H1 (cell line): ENCODE data around the gene ACOT7. TPM values are rescaled to one million over a fixed set of nuclear protein-coding genes. Genes with fewer than 3 reads are reported as not detected.

Source experiments
- CTCF ChIA-PET: fragments of 300-600 bp; sonication (Branson Sonifier 250); formaldehyde crosslinking; loops from one replicate; lab custom pipeline; 2021; ENCODE audit not compliant: partially characterized antibody; lab: Charles Lee
- POLR2A ChIA-PET: fragments of 300-600 bp; sonication (Branson Sonifier 250); formaldehyde crosslinking; loops from one replicate; lab custom pipeline; 2021; ENCODE audit warnings: inconsistent platforms; ENCODE audit not compliant: partially characterized antibody; lab: Charles Lee
- DNase-seq, 2 experiments: peaks; one replicate each; pipeline versions ENCODE4 v3.0.0 to v3.0.0-alpha.2; 2010 to 2022; ENCODE audit warnings: low spot score in 2 of 2, low read depth in 1 of 2, mixed read lengths in 1 of 2
- FAIRE-seq: peaks from 2 replicates; lab custom pipeline; 2011; peaks lifted over from hg19 to GRCh38; lab: Jason Lieb, UNC
- H2AFZ ChIP-seq: 2 replicates; pipeline ENCODE4 v1.8.1; 2012; ENCODE audit warnings: low read length, inconsistent platforms
- H2AK5ac ChIP-seq: 2 replicates; pipeline ENCODE4 v1.6.1; 2013; ENCODE audit warnings: low read depth, low read length
- H2BK120ac ChIP-seq: replicated peaks from 2 replicates; pipeline ENCODE3; 2013; ENCODE audit warnings: low read depth, low read length, inconsistent platforms
- H2BK12ac ChIP-seq: 2 replicates; pipeline ENCODE4 v1.6.1; 2013; ENCODE audit warnings: low read depth, low read length
- H2BK15ac ChIP-seq: 2 replicates; pipeline ENCODE4 v1.6.1; 2013; ENCODE audit warnings: low read length
- H2BK20ac ChIP-seq: 2 replicates; pipeline ENCODE4 v1.6.1; 2013; ENCODE audit warnings: low read length
- H2BK5ac ChIP-seq: 2 replicates; pipeline ENCODE4 v1.6.1; 2013; ENCODE audit warnings: low read depth, low read length
- H3K14ac ChIP-seq: 2 replicates; pipeline ENCODE4 v1.6.1; 2013; ENCODE audit warnings: inconsistent platforms; ENCODE audit not compliant: insufficient read length
- H3K18ac ChIP-seq: 2 replicates; pipeline ENCODE4 v1.6.1; 2013; ENCODE audit warnings: low read length; ENCODE audit errors: extremely low read depth
- H3K23ac ChIP-seq: 2 replicates; pipeline ENCODE4 v1.6.1; 2013; ENCODE audit warnings: inconsistent platforms; ENCODE audit not compliant: insufficient read length
- H3K23me2 ChIP-seq: 2 replicates; pipeline ENCODE4 v1.6.1; 2013; ENCODE audit warnings: low read depth, low read length
- H3K27ac ChIP-seq: 2 replicates; pipeline ENCODE4 v1.6.1; 2011; ENCODE audit warnings: low read depth, low read length, inconsistent platforms
- H3K27me3 ChIP-seq, 4 experiments: replicated peaks in 1 of 4; 1 replicate in 1 of 4; 2 replicates in 3 of 4; pipeline versions ENCODE4 v1.6.1 to v1.8.1; 2011 to 2013; ENCODE audit warnings: low read length in 3 of 4, mild to moderate bottlenecking in 3 of 4, inconsistent platforms in 2 of 4, mixed read lengths in 2 of 4, moderate library complexity in 1 of 4; ENCODE audit not compliant: control insufficient read depth in 3 of 4, insufficient read depth in 3 of 4; ENCODE audit errors: extremely low read depth in 1 of 4
- H3K36me3 ChIP-seq, 4 experiments: 2 replicates each; pipeline versions ENCODE4 v1.6.1 to v1.8.1; 2011 to 2013; ENCODE audit warnings: mild to moderate bottlenecking in 4 of 4, low read length in 3 of 4, moderate library complexity in 2 of 4, control low read depth in 1 of 4, inconsistent platforms in 1 of 4; ENCODE audit not compliant: insufficient read depth in 4 of 4, control insufficient read depth in 2 of 4
- H3K4ac ChIP-seq: replicated peaks from 2 replicates; pipeline ENCODE3; 2013; ENCODE audit warnings: low read length, low read depth, mixed read lengths, inconsistent platforms; ENCODE audit not compliant: insufficient read length
- H3K4me1 ChIP-seq, 4 experiments: replicated peaks in 1 of 4; 1 replicate in 1 of 4; 2 replicates in 3 of 4; pipeline versions ENCODE4 v1.6.1 to v1.8.1; 2011 to 2013; ENCODE audit warnings: low read length in 3 of 4, inconsistent platforms in 2 of 4, mixed read lengths in 1 of 4; ENCODE audit not compliant: insufficient read depth in 4 of 4, control insufficient read depth in 3 of 4
- H3K4me2 ChIP-seq, 2 experiments: 2 replicates each; pipeline versions ENCODE4 v1.6.1 to v1.8.1; 2011 to 2013; ENCODE audit warnings: low read depth in 2 of 2, low read length in 2 of 2, control low read depth in 1 of 2, inconsistent platforms in 1 of 2, mild to moderate bottlenecking in 1 of 2; ENCODE audit not compliant: insufficient read depth in 1 of 2
- H3K4me3 ChIP-seq, 4 experiments: fragments of 200-600, 300-600 bp in 1 of 4; sonication (generic), shearing (Covaris generic), sonication (Bioruptor Twin) in 1 of 4; 2 replicates each; pipeline versions ENCODE4 v1.5.1 to v1.8.1; 2011 to 2016; ENCODE audit warnings: low read length in 4 of 4, low read depth in 3 of 4, control low read depth in 2 of 4, inconsistent platforms in 2 of 4, mild to moderate bottlenecking in 2 of 4, mixed read lengths in 1 of 4, moderate library complexity in 1 of 4; ENCODE audit not compliant: insufficient read depth in 2 of 4; ENCODE audit errors: extremely low read depth in 1 of 4
- H3K56ac ChIP-seq: replicated peaks from 2 replicates; pipeline ENCODE3; 2013; ENCODE audit warnings: low read depth, mild to moderate bottlenecking, mixed read lengths, low read length, inconsistent platforms; ENCODE audit not compliant: insufficient read length
- H3K79me1 ChIP-seq: 2 replicates; pipeline ENCODE4 v1.6.1; 2013; ENCODE audit warnings: low read depth, low read length, control low read depth
- H3K79me2 ChIP-seq, 2 experiments: 2 replicates each; pipeline versions ENCODE4 v1.6.1 to v1.8.1; 2012 to 2013; ENCODE audit warnings: low read length in 2 of 2, mild to moderate bottlenecking in 2 of 2, inconsistent platforms in 1 of 2; ENCODE audit not compliant: insufficient read depth in 2 of 2, control insufficient read depth in 1 of 2
- H3K9ac ChIP-seq, 4 experiments: replicated peaks in 1 of 4; 1 replicate in 1 of 4; 2 replicates in 3 of 4; pipeline versions ENCODE4 v1.6.1 to v1.8.1; 2011 to 2013; ENCODE audit warnings: low read depth in 3 of 4, low read length in 3 of 4, control low read depth in 2 of 4, mild to moderate bottlenecking in 2 of 4, moderate library complexity in 2 of 4, inconsistent platforms in 1 of 4; ENCODE audit errors: extremely low read depth in 1 of 4
- H3K9me3 ChIP-seq, 2 experiments: 2 replicates each; pipeline versions ENCODE4 v1.6.1 to v1.8.1; 2012 to 2013; ENCODE audit warnings: mild to moderate bottlenecking in 2 of 2, moderate library complexity in 2 of 2, control low read depth in 1 of 2, inconsistent platforms in 1 of 2, low read depth in 1 of 2, low read length in 1 of 2, mixed read lengths in 1 of 2; ENCODE audit not compliant: insufficient read depth in 2 of 2
- H4K20me1 ChIP-seq, 2 experiments: replicated peaks in 1 of 2; 2 replicates each; pipeline versions ENCODE3 to v1.8.1; 2011 to 2013; ENCODE audit warnings: inconsistent platforms in 2 of 2, low read length in 2 of 2, mild to moderate bottlenecking in 1 of 2; ENCODE audit not compliant: insufficient read depth in 2 of 2, control insufficient read depth in 1 of 2
- H4K5ac ChIP-seq: 2 replicates; pipeline ENCODE4 v1.6.1; 2013; ENCODE audit warnings: low read length, low read depth, mixed read lengths, inconsistent platforms; ENCODE audit not compliant: insufficient read length
- H4K8ac ChIP-seq: 2 replicates; pipeline ENCODE4 v1.8.0; 2013; ENCODE audit warnings: mild to moderate bottlenecking, moderate library complexity, low read length, inconsistent platforms; ENCODE audit not compliant: insufficient read depth; ENCODE audit errors: extremely low read depth
- H4K91ac ChIP-seq: replicated peaks from 2 replicates; pipeline ENCODE3; 2013; ENCODE audit warnings: low read length, mixed read lengths, inconsistent platforms; ENCODE audit not compliant: insufficient read length
- ASH2L ChIP-seq: fragments of 200-600, 300-600 bp; sonication (generic); IDR thresholded peaks from one replicate; pipeline ENCODE4 v1.7.1; 2017; ENCODE audit warnings: low read length
- ATF3 ChIP-seq: IDR thresholded peaks from 2 replicates; pipeline ENCODE4 v1.6.1; 2011; ENCODE audit warnings: low read depth, mild to moderate bottlenecking, low read length; ENCODE audit not compliant: insufficient read depth
- CBX8 ChIP-seq: fragments of 300-800, 300-1000 bp; sonication (generic); IDR thresholded peaks from 2 replicates; pipeline ENCODE4 v1.7.1; 2016; ENCODE audit warnings: low read depth, low read length, borderline replicate concordance
- CREB1 ChIP-seq: IDR thresholded peaks from 2 replicates; pipeline ENCODE4 v1.6.1; 2012; ENCODE audit warnings: inconsistent platforms
- E2F6 ChIP-seq: IDR thresholded peaks from 2 replicates; pipeline ENCODE4 v1.6.1; 2012; ENCODE audit warnings: inconsistent platforms
- JUND ChIP-seq: IDR thresholded peaks from 2 replicates; pipeline ENCODE4 v1.6.1; 2011; ENCODE audit warnings: mild to moderate bottlenecking, improper control_type of control experiment, low read length
- KDM4A ChIP-seq: IDR thresholded peaks from one replicate; pipeline ENCODE4 v1.7.1; 2012; ENCODE audit warnings: low read depth, mild to moderate bottlenecking, moderate library complexity, low read length, inconsistent platforms; ENCODE audit not compliant: severe bottlenecking
- KDM5A ChIP-seq: fragments of 200-600 bp; IDR thresholded peaks from 2 replicates; pipeline ENCODE4 v1.7.1; 2012; ENCODE audit warnings: mild to moderate bottlenecking, low read length, inconsistent platforms, mixed read lengths
- RFX5 ChIP-seq: IDR thresholded peaks from 2 replicates; pipeline ENCODE4 v1.6.1; 2011; ENCODE audit warnings: low read depth, low read length, improper control_type of control experiment, borderline replicate concordance
- SIRT6 ChIP-seq: IDR thresholded peaks from one replicate; pipeline ENCODE4 v1.7.1; 2012; ENCODE audit warnings: low read length, inconsistent platforms
- SIX5 ChIP-seq: IDR thresholded peaks from 2 replicates; pipeline ENCODE4 v1.6.1; 2011; ENCODE audit warnings: mild to moderate bottlenecking, low read depth, low read length
- WGBS, 2 experiments: shearing (Covaris generic) in 1 of 2; methylation state at CpG; one replicate each; pipeline versions ENCODE4 v1.1.6 to v1.1.7; 2013 to 2015; ENCODE audit warnings: low lambda C conversion rate in 2 of 2, mixed read lengths in 2 of 2, inconsistent platforms in 1 of 2, low coverage in 1 of 2, missing lambda C conversion rate in 1 of 2; ENCODE audit not compliant: insufficient replicate concordance in 2 of 2, insufficient coverage in 1 of 2, insufficient read length in 1 of 2; ENCODE audit errors: extremely low coverage in 1 of 2, missing lambda C conversion rate in 1 of 2; 5-methylcytosine and 5-hydroxymethylcytosine counted together
- polyA plus RNA-seq, 7 experiments: library from polyadenylated mRNA; depleted of rRNA in 3 of 7; stranded (reverse) in 5 of 7; unstranded in 2 of 7; fragments of >200 nt in 5 of 7; fragments of 200-250 nt in 2 of 7; gene quantifications; 1 replicate in 5 of 7; 2 replicates in 1 of 7; 4 replicates in 1 of 7; pipeline versions ENCODE4 v1.2.1 to v1.2.3, GENCODE V29; 2011 to 2013; ENCODE audit warnings: missing spikeins in 2 of 7, mixed read lengths in 2 of 7
- total RNA-seq: library from RNA; stranded (reverse); fragmentation: NEBNext Ultra II Directional; extraction: Animal tissue kit (Norgen Biotek cat#: 25700); gene quantifications from 2 replicates; pipeline ENCODE4 v1.2.1, GENCODE V29; 2021

The ACOT7 gene
- total and polyA plus RNA-seq, 2 of the 8 experiments (the other 6 are each of a cell fraction or from before 2014, with no cell fraction given): 151 to 214 TPM

- CTCF ChIA-PET: interaction anchor here (0.9 to 17.6 kb wide), 8 partner anchors 13 to 98 kb away, joined by 3 to 280 read pairs (median 4); no protein-coding TSS in a partner anchor
- Histone ChIP-seq H2BK20ac (no peak overlapping the region), H3K36me3 (no peaks in the 10 kb centered on the region), H3K23ac (no peak overlapping the region), H3K9ac (no peak overlapping the region), H2BK120ac (no peak overlapping the region), H4K5ac (no peak overlapping the region), H4K20me1 (peaks cover 12 to 20% of the 10 kb centered on the region in 2 experiments), H2BK15ac (no peak overlapping the region), H3K18ac (no peak overlapping the region; the same call in 1 of the 2 replicates), H3K27ac (no peak overlapping the region), H2BK12ac (no peak overlapping the region), H4K8ac (no peak overlapping the region), H3K9me3 (no peaks in the 10 kb centered on the region), H3K23me2 (peaks cover 7% of the 10 kb centered on the region; the same call in 1 of the 2 replicates), H3K4me2 (peak overlapping the region; percentile 67 to 70), H3K4me1 (peaks cover 0 to 13% (median 3%) of the 10 kb centered on the region in 4 experiments; a peak in 6 of 7 replicates), H3K4me3 (peak overlapping the region; percentile 45 to 86 (median 50)), H2BK5ac (no peak overlapping the region), H4K91ac (no peak overlapping the region), H2AFZ (no peak overlapping the region), H3K79me1 (no peaks in the 10 kb centered on the region), H3K27me3 (peaks cover 0 to 20% (median 13%) of the 10 kb centered on the region in 4 experiments; a peak in 3 of 7 replicates), H2AK5ac (no peak overlapping the region), H3K56ac (no peak overlapping the region), H3K14ac (no peak overlapping the region), H3K4ac (no peak overlapping the region), H3K79me2 (no peaks in the 10 kb centered on the region)
- POLR2A ChIA-PET: interaction anchor here (0.8 to 2.8 kb wide), 2 partner anchors 10 to 213 kb away, joined by 3 to 16 read pairs; no protein-coding TSS in a partner anchor
- DNase-seq (peak in 1 of 2 experiments; percentile 91), FAIRE-seq (no peak)
- WGBS, 2 experiments: 27% methylated on average over 22 of the region's 46 CpGs; no CpG with 5 or more reads in 1 of the 2 experiments
- TF ChIP-seq SIX5 (no peak), KDM5A (no peak), CBX8 (no peak), ASH2L (no peak), CREB1 (peak; percentile 92), ATF3 (no peak), JUND (peak; percentile 53; the same call in 1 of the 2 replicates), KDM4A (peak; percentile 52), SIRT6 (no peak), E2F6 (peak; percentile 54; the same call in 1 of the 2 replicates), RFX5 (no peak)
These were observed 133.8 kb downstream of the ACOT7 start for GRCh38 chr1:6259491-6260362.
